Liver (tissue), 3 donors: ENCODE data around the gene PCGF2.

Source experiments
- ATF3 ChIP-seq: IDR thresholded peaks from 2 replicates; pipeline ENCODE4 v1.6.1; 2016; ENCODE audit warnings: antibody characterized with exemption
- CTCF ChIP-seq: fragments of 150-350 bp; IDR thresholded peaks from 2 replicates; pipeline ENCODE4 v1.5.1; 2017; ENCODE audit warnings: improper control_type of control experiment, low read depth, low read length; ENCODE audit not compliant: missing input control
- FOXA1 ChIP-seq: IDR thresholded peaks from 2 replicates; pipeline ENCODE4 v1.6.1; 2016; ENCODE audit warnings: antibody characterized with exemption
- FOXA2 ChIP-seq: IDR thresholded peaks from 2 replicates; pipeline ENCODE4 v1.6.1; 2016; ENCODE audit warnings: antibody characterized with exemption
- GABPA ChIP-seq, 2 donors: IDR thresholded peaks in 1 of 2; conservative IDR thresholded peaks in 1 of 2; 2 replicates each; pipeline ENCODE4 v1.6.1; 2016; ENCODE audit warnings: antibody characterized with exemption in 2 of 2, mild to moderate bottlenecking in 1 of 2, moderate library complexity in 1 of 2
- JUND ChIP-seq, 2 donors: IDR thresholded peaks; 2 replicates each; pipeline ENCODE4 v1.6.1; 2016; ENCODE audit warnings: antibody characterized with exemption in 2 of 2
- MAX ChIP-seq: IDR thresholded peaks from 2 replicates; pipeline ENCODE4 v1.6.1; 2016; ENCODE audit warnings: antibody characterized with exemption
- NR2F2 ChIP-seq: IDR thresholded peaks from 2 replicates; pipeline ENCODE4 v1.6.1; 2016; ENCODE audit warnings: antibody characterized with exemption
- RAD21 ChIP-seq, 2 donors: IDR thresholded peaks; 2 replicates each; pipeline ENCODE4 v1.6.1; 2016; ENCODE audit warnings: antibody characterized with exemption in 2 of 2, mild to moderate bottlenecking in 2 of 2
- REST ChIP-seq: IDR thresholded peaks from 2 replicates; pipeline ENCODE4 v1.6.1; 2016; ENCODE audit warnings: antibody characterized with exemption, mild to moderate bottlenecking
- RXRA ChIP-seq, 2 donors: IDR thresholded peaks; 2 replicates each; pipeline ENCODE4 v1.6.1; 2017 to 2018; ENCODE audit warnings: antibody characterized with exemption in 2 of 2, mild to moderate bottlenecking in 1 of 2
- SP1 ChIP-seq: IDR thresholded peaks from 2 replicates; pipeline ENCODE4 v1.6.1; 2018; ENCODE audit warnings: antibody characterized with exemption, mild to moderate bottlenecking
- TAF1 ChIP-seq: conservative IDR thresholded peaks from 2 replicates; pipeline ENCODE4 v1.6.1; 2016; ENCODE audit warnings: antibody characterized with exemption, mild to moderate bottlenecking
- YY1 ChIP-seq: IDR thresholded peaks from 2 replicates; pipeline ENCODE4 v1.6.1; 2016; ENCODE audit warnings: antibody characterized with exemption, mild to moderate bottlenecking
- donor health status: healthy.
- donor health status: healthy.

- TF ChIP-seq REST (no peak), RAD21 (IDR thresholded peaks at IDR 0.05) (no peak), YY1 (no peak), CTCF (no peak), MAX (no peak), JUND (IDR thresholded peaks at IDR 0.05) (no peak), FOXA2 (no peak), ATF3 (no peak), GABPA (IDR thresholded peaks at IDR 0.05 in 1 of 2, conservative IDR thresholded peaks at IDR 0.05 in 1 of 2) (no peak), NR2F2 (no peak), FOXA1 (no peak), TAF1 (no peak), SP1 (no peak), RXRA (IDR thresholded peaks at IDR 0.05) (no peak)
Measured at GRCh38 chr17:38753071-38753506, 5.0 kb upstream of the PCGF2 start.
